K562 (cell line): Measurements from ENCODE around the gene HPS1. TPM values are rescaled to one million over a fixed set of nuclear protein-coding genes. Genes with fewer than 3 reads are reported as not detected.

Experiments used
- ZNF324 ChIP-seq: fragments of 250-450 bp; sonication (Bioruptor Pico); IDR thresholded peaks from 2 replicates; pipeline ENCODE4 v1.4.0; 2020; ENCODE audit warnings: mild to moderate bottlenecking
- polyA plus RNA-seq, 8 experiments: library from polyadenylated mRNA; depleted of rRNA in 4 of 8; stranded (reverse) in 5 of 8; unstranded in 3 of 8; fragments of >200 nt; fragmentation: Nextera tagmentation in 2 of 8; fragmentation: Illumina TruSeq in 1 of 8; extraction: Ambion mirVana in 2 of 8; extraction: Trizol in 1 of 8; gene quantifications; 2 replicates each; pipeline versions ENCODE4 v1.2.1 to v1.2.3, GENCODE V29; 2011 to 2014; ENCODE audit warnings: inconsistent platforms in 1 of 8, missing spikeins in 1 of 8
- total RNA-seq, 7 experiments: library from RNA; depleted of rRNA in 6 of 7; stranded (reverse); fragments of >200 nt in 6 of 7; fragmentation: Illumina TruSeq in 2 of 7; extraction: Trizol in 2 of 7; gene quantifications; 2 replicates each; pipeline versions ENCODE4 v1.2.1 to v1.2.3, GENCODE V29; 2011 to 2021; ENCODE audit warnings: low replicate concordance in 1 of 7
- TF ChIP-seq, protein P1 (sequence below), 2 experiments: fragments of 450-650 bp; formaldehyde crosslinking in 1 of 2; IDR thresholded peaks; 2 replicates each; pipeline versions ENCODE4 v1.4.0 to v1.6.1; 2014 to 2020; ENCODE audit warnings: mild to moderate bottlenecking in 2 of 2, borderline replicate concordance in 1 of 2, low read depth in 1 of 2
- TF ChIP-seq, protein P2 (sequence below): fragments of 450-650 bp; formaldehyde crosslinking; IDR thresholded peaks from 2 replicates; pipeline ENCODE4 v1.4.0; 2020; ENCODE audit warnings: mild to moderate bottlenecking, moderate library complexity

HPS1 gene
- total and polyA plus RNA-seq, 9 of the 15 experiments (the other 6 are each of a cell fraction or from before 2014, with no cell fraction given): 18.1 to 43.6 (median 26.3) TPM

- TF ChIP-seq, protein P1, sequence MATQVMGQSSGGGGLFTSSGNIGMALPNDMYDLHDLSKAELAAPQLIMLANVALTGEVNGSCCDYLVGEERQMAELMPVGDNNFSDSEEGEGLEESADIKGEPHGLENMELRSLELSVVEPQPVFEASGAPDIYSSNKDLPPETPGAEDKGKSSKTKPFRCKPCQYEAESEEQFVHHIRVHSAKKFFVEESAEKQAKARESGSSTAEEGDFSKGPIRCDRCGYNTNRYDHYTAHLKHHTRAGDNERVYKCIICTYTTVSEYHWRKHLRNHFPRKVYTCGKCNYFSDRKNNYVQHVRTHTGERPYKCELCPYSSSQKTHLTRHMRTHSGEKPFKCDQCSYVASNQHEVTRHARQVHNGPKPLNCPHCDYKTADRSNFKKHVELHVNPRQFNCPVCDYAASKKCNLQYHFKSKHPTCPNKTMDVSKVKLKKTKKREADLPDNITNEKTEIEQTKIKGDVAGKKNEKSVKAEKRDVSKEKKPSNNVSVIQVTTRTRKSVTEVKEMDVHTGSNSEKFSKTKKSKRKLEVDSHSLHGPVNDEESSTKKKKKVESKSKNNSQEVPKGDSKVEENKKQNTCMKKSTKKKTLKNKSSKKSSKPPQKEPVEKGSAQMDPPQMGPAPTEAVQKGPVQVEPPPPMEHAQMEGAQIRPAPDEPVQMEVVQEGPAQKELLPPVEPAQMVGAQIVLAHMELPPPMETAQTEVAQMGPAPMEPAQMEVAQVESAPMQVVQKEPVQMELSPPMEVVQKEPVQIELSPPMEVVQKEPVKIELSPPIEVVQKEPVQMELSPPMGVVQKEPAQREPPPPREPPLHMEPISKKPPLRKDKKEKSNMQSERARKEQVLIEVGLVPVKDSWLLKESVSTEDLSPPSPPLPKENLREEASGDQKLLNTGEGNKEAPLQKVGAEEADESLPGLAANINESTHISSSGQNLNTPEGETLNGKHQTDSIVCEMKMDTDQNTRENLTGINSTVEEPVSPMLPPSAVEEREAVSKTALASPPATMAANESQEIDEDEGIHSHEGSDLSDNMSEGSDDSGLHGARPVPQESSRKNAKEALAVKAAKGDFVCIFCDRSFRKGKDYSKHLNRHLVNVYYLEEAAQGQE (IDR thresholded peaks at IDR 0.05; ENCODE audit: borderline replicate concordance): no peak
- TF ChIP-seq, protein P1 (CRISPR knock-in tag; IDR thresholded peaks at IDR 0.05; ENCODE audit: low read depth): no peak
- TF ChIP-seq ZNF324: no peak
- TF ChIP-seq, protein P2, sequence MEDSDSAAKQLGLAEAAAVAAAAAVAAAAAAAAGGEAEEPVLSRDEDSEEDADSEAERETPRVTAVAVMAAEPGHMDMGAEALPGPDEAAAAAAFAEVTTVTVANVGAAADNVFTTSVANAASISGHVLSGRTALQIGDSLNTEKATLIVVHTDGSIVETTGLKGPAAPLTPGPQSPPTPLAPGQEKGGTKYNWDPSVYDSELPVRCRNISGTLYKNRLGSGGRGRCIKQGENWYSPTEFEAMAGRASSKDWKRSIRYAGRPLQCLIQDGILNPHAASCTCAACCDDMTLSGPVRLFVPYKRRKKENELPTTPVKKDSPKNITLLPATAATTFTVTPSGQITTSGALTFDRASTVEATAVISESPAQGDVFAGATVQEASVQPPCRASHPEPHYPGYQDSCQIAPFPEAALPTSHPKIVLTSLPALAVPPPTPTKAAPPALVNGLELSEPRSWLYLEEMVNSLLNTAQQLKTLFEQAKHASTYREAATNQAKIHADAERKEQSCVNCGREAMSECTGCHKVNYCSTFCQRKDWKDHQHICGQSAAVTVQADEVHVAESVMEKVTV (CRISPR knock-in tag): no peak
These were observed 16.3 kb downstream of the HPS1 start (continued) for GRCh38 chr10:98430427-98430826.
